SK-N-SH treated with all-trans-retinoic acid at 6 μM for 48 hours (cell line): ENCODE measurements around the gene HDAC4.

ENCODE experiments used
- ARNTL ChIP-seq: fragments of 450-650 bp; formaldehyde crosslinking; IDR thresholded peaks from 2 replicates; pipeline ENCODE4 v1.5.0; 2020; ENCODE audit warnings: low read depth, mild to moderate bottlenecking, moderate library complexity, borderline replicate concordance
- PPARA ChIP-seq: fragments of 250-450 bp; sonication (Bioruptor Pico); IDR thresholded peaks from 2 replicates; pipeline ENCODE4 v1.5.0; 2020; ENCODE audit warnings: mild to moderate bottlenecking, borderline replicate concordance
- ZC3H10 ChIP-seq: fragments of 250-450 bp; sonication (Bioruptor Pico); IDR thresholded peaks from 2 replicates; pipeline ENCODE4 v1.5.1; 2021; ENCODE audit warnings: mild to moderate bottlenecking, moderate library complexity
- ZFP3 ChIP-seq: fragments of 250-450 bp; sonication (Bioruptor Pico); IDR thresholded peaks from 2 replicates; pipeline ENCODE4 v1.5.0; 2020; ENCODE audit warnings: mild to moderate bottlenecking, moderate library complexity
- TF ChIP-seq, protein P1 (sequence below): fragments of 250-450 bp; sonication (Bioruptor Pico); IDR thresholded peaks from 2 replicates; pipeline ENCODE4 v1.8.0; 2020; ENCODE audit warnings: mild to moderate bottlenecking, moderate library complexity, borderline replicate concordance
- TF ChIP-seq, protein P2 (sequence below): fragments of 250-450 bp; sonication (Bioruptor Pico); IDR thresholded peaks from 2 replicates; pipeline ENCODE4 v1.8.0; 2021; ENCODE audit warnings: low read depth, mild to moderate bottlenecking, moderate library complexity, borderline replicate concordance

DNA sequence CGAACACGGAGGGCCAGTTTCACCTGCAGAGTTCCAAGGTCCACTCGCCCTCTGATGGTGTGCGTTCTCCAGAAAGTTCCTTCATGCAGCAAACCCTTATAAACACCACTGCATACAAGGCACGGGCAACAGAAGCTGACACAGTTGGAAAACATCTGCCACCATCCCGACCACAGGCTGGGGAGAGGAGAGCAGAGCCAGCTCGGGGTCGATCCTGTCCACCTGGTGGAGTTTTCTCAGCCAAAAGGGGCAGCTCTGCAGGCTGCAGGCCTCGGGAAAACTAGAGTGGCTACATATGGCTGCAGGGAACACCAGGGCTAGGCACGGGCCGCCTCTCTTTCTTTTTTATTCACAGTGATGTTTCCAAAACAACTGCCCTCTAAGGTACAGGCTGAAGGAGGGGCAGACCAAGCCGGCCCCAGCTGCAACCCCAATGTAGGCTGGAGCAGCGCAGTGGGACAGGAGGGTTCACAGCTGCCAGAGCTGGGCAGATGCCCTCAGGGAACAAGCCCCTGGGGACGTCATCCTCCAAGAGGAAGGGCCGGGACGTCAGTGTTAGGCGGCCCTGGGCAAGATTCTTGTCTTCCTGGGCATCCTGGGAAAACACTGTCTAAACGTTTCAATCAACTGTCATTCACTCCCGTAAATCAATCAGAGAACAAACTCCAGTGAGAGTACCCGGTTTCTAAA lies 278.3 kb downstream of the HDAC4 start:
- TF ChIP-seq ARNTL (CRISPR knock-in tag) (no peak), ZC3H10 (CRISPR knock-in tag) (no peak), PPARA (CRISPR knock-in tag) (no peak), ZFP3 (CRISPR knock-in tag) (no peak)
- TF ChIP-seq, protein P1, sequence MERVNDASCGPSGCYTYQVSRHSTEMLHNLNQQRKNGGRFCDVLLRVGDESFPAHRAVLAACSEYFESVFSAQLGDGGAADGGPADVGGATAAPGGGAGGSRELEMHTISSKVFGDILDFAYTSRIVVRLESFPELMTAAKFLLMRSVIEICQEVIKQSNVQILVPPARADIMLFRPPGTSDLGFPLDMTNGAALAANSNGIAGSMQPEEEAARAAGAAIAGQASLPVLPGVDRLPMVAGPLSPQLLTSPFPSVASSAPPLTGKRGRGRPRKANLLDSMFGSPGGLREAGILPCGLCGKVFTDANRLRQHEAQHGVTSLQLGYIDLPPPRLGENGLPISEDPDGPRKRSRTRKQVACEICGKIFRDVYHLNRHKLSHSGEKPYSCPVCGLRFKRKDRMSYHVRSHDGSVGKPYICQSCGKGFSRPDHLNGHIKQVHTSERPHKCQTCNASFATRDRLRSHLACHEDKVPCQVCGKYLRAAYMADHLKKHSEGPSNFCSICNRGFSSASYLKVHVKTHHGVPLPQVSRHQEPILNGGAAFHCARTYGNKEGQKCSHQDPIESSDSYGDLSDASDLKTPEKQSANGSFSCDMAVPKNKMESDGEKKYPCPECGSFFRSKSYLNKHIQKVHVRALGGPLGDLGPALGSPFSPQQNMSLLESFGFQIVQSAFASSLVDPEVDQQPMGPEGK (CRISPR knock-in tag), result no peak
- TF ChIP-seq, protein P2, sequence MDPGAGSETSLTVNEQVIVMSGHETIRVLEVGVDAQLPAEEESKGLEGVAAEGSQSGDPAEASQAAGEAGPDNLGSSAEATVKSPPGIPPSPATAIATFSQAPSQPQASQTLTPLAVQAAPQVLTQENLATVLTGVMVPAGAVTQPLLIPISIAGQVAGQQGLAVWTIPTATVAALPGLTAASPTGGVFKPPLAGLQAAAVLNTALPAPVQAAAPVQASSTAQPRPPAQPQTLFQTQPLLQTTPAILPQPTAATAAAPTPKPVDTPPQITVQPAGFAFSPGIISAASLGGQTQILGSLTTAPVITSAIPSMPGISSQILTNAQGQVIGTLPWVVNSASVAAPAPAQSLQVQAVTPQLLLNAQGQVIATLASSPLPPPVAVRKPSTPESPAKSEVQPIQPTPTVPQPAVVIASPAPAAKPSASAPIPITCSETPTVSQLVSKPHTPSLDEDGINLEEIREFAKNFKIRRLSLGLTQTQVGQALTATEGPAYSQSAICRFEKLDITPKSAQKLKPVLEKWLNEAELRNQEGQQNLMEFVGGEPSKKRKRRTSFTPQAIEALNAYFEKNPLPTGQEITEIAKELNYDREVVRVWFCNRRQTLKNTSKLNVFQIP (CRISPR knock-in tag), result no peak
